Stomach (tissue), 9 donors: Measurements from ENCODE around the gene ATRNL1. TPM values are rescaled to one million over a fixed set of nuclear protein-coding genes. Genes with fewer than 3 reads are reported as not detected.

Experiments used
- DNase-seq, 2 donors: peaks; one replicate each; pipeline versions ENCODE4 v3.0.0 to v3.0.0-alpha.2; 2013 to 2019
- H3K27ac ChIP-seq, 5 donors: fragments of 200-600 bp in 4 of 5; sonication (generic) in 4 of 5; one replicate each; pipeline ENCODE4 v1.5.1; 2013 to 2019; ENCODE audit warnings: mild to moderate bottlenecking in 1 of 5, moderate library complexity in 1 of 5
- H3K27me3 ChIP-seq, 3 donors: fragments of 200-600 bp; sonication (generic); one replicate each; pipeline ENCODE4 v1.5.1; 2017 to 2019; ENCODE audit warnings: mixed run types in 1 of 3
- H3K36me3 ChIP-seq, 4 donors: fragments of 200-600 bp; sonication (generic); 1 replicate in 3 of 4; 2 replicates in 1 of 4; pipeline ENCODE4 v1.5.1; 2016 to 2019
- H3K4me1 ChIP-seq, 4 donors: fragments of 200-600 bp; sonication (generic); one replicate each; pipeline ENCODE4 v1.5.1; 2016 to 2019
- H3K4me3 ChIP-seq, 4 donors: fragments of 200-600 bp; sonication (generic) in 3 of 4; one replicate each; pipeline ENCODE4 v1.5.1; 2016 to 2019; ENCODE audit warnings: mild to moderate bottlenecking in 1 of 4
- H3K9me3 ChIP-seq, 4 donors: fragments of 200-600 bp; sonication (generic); one replicate each; pipeline ENCODE4 v1.5.1; 2016 to 2019
- CTCF ChIP-seq, 7 experiments: fragments of 450-650 bp in 4 of 7; fragments of 200-600 bp in 3 of 7; sonication (generic) in 3 of 7; IDR thresholded peaks; one replicate each; pipeline ENCODE4 v1.5.1; 2016 to 2019; ENCODE audit warnings: antibody characterized with exemption in 7 of 7, control low read depth in 2 of 7, mild to moderate bottlenecking in 1 of 7
- EP300 ChIP-seq: sonication (generic); formaldehyde crosslinking; IDR thresholded peaks from one replicate; pipeline ENCODE4 v1.6.1; 2017; ENCODE audit warnings: antibody characterized with exemption
- POLR2A ChIP-seq, 4 donors: fragments of 450-650 bp; IDR thresholded peaks; one replicate each; pipeline ENCODE4 v1.6.1; 2016; ENCODE audit warnings: antibody characterized with exemption in 4 of 4, control low read depth in 2 of 4, mild to moderate bottlenecking in 1 of 4, moderate library complexity in 1 of 4
- POLR2AphosphoS5 ChIP-seq, 3 donors: sonication (generic); formaldehyde crosslinking; IDR thresholded peaks; one replicate each; pipeline ENCODE4 v1.6.1; 2016; ENCODE audit warnings: antibody characterized with exemption in 3 of 3
- WGBS, 5 donors: extraction: QIAGEN DNeasy Blood & Tissue Kit in 3 of 5; methylation state at CpG; one replicate each; pipeline versions ENCODE4 v1.1.5 to v1.1.7; 2013 to 2018; 5-methylcytosine and 5-hydroxymethylcytosine counted together
- intact Hi-C: fragments of 100-400 bp; cut with DNase I; formaldehyde crosslinking; loops from one replicate; pipeline ENCODE4 v1.15.1; 2023; ENCODE audit warnings: low total_unique reads
- polyA plus RNA-seq, 3 donors: library from polyadenylated mRNA; stranded (reverse); fragments of 200-250 nt; gene quantifications; one replicate each; pipeline ENCODE4 v1.2.3, GENCODE V29; 2013
- total RNA-seq, 5 donors: library from RNA; depleted of rRNA; stranded (reverse); fragments of >200 nt; gene quantifications; one replicate each; pipeline versions ENCODE4 v1.1.0 to v1.2.3, GENCODE V29; 2014 to 2016
- donor health status: healthy with polysubstance abuse.
- donor health status: Bipolar disorder and iron deficiency.
- donor health status: healthy.

The ATRNL1 gene
- total and polyA plus RNA-seq, 8 donors, result 0.12 to 50.7 (median 0.72) TPM; not detected in 1

- Histone ChIP-seq H3K4me3 (no peak overlapping the region), H3K9me3 (no peaks in the 10 kb centered on the region), H3K27me3 (no peaks in the 10 kb centered on the region), H3K27ac (no peak overlapping the region), H3K4me1 (peaks cover 0 to 6% (median 0%) of the 10 kb centered on the region in 4 donors), H3K36me3 (no peaks in the 10 kb centered on the region)
- intact Hi-C loops, result no loop called here
- TF ChIP-seq CTCF (IDR thresholded peaks at IDR 0.05) (no peak), POLR2A (IDR thresholded peaks at IDR 0.05) (no peak), POLR2AphosphoS5 (IDR thresholded peaks at IDR 0.05) (no peak), EP300 (no peak)
- DNase-seq, result no peak
- 85 to 96% (median 87%) methylated on average over 5 of the region's 5 CpGs for WGBS, 5 donors
These were observed 863.3 kb downstream of the ATRNL1 start for GRCh38 chr10:115956225-115957011.

DNA sequence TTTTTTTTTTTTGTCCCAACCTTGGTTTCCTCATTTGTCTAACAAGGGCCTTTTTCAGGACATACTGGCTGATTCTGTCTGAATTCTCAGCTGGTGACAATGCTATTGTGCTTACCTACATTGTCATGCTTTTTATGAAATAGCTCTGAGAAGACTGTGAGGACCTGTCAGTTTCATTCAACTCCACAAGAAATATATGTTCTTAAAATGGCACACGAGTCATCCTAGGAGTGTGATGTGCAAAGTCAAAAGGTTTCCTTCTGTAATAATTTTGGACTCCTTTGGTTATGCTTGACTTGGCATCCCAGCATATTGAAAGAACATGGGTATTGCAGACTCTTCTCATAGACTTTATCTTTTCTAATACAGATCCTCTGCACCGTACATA, 863.8 kb downstream of the ATRNL1 start:
- Histone ChIP-seq H3K27ac (no peak overlapping the region), H3K36me3 (no peaks in the 10 kb centered on the region), H3K4me3 (no peak overlapping the region), H3K27me3 (no peaks in the 10 kb centered on the region), H3K4me1 (peaks cover 0 to 6% (median 0%) of the 10 kb centered on the region in 4 donors), H3K9me3 (no peaks in the 10 kb centered on the region)
- 86 to 92% (median 89%) methylated on average over 2 of the region's 2 CpGs for WGBS, 5 donors
- no peak for TF ChIP-seq CTCF (IDR thresholded peaks at IDR 0.05)
- TF ChIP-seq POLR2A (IDR thresholded peaks at IDR 0.05), result no peak
- no peak for TF ChIP-seq POLR2AphosphoS5 (IDR thresholded peaks at IDR 0.05)
- TF ChIP-seq EP300, result no peak
- DNase-seq, result no peak
- intact Hi-C loops, result no loop called here

DNA sequence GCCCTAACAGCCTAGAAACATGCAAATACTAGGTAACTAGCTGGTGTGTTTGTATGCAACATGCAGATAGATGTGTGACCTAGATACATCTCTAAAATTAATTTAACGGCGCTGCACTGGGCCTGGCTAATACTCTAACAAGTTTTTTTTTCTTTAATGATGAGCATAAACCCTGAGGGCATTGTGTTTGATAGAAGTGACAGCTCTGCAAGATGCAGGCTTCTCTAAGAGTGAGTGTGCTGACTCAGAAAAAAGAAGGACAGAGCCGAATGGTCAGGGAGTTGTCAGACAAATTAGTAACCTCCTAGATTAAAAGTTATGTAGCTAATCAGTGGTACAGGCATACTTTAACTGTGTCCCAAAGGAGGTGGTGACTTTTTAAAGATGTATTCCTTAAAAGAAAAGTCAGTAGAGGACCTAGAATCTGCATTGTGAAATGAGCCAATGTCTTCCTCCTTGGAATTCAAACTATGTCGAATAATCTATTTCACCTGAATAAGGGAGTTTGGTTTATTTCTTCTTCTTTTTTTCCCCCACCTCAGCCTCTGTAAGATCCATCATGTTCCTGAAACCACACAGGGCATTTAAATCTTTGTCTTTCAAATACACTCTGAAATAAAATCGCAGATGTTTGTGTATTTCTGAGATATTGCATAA, 864.7 kb downstream of the ATRNL1 start:
- no peak overlapping the region for H3K27ac ChIP-seq
- H3K4me1 ChIP-seq, result peaks cover 0 to 6% (median 0%) of the 10 kb centered on the region in 4 donors
- DNase-seq, result no peak
- H3K9me3 ChIP-seq, result no peaks in the 10 kb centered on the region
- H3K36me3 ChIP-seq, result no peaks in the 10 kb centered on the region
- TF ChIP-seq POLR2AphosphoS5 (IDR thresholded peaks at IDR 0.05) (no peak), EP300 (no peak), POLR2A (IDR thresholded peaks at IDR 0.05) (no peak), CTCF (IDR thresholded peaks at IDR 0.05) (no peak)
- H3K27me3 ChIP-seq, result no peaks in the 10 kb centered on the region
- H3K4me3 ChIP-seq, result no peak overlapping the region
- 82 to 92% (median 83%) methylated on average over 5 of the region's 5 CpGs for WGBS, 5 donors
- intact Hi-C loops, result no loop called here

GRCh38 chr10:115963848-115964247, 870.7 kb downstream of the ATRNL1 start:
- Histone ChIP-seq H3K9me3 (no peaks in the 10 kb centered on the region), H3K4me3 (no peak overlapping the region), H3K27me3 (no peaks in the 10 kb centered on the region), H3K27ac (no peak overlapping the region), H3K36me3 (no peaks in the 10 kb centered on the region), H3K4me1 (no peaks in the 10 kb centered on the region)
- intact Hi-C loops, result no loop called here
- TF ChIP-seq POLR2A (IDR thresholded peaks at IDR 0.05) (no peak), EP300 (no peak), POLR2AphosphoS5 (IDR thresholded peaks at IDR 0.05) (no peak), CTCF (IDR thresholded peaks at IDR 0.05) (no peak)
- WGBS, 5 donors, result 40 to 60% (median 45%) methylated on average over 6 of the region's 6 CpGs
- peak in 1 of 2 donors; percentile 24 for DNase-seq
